Bronchial epithelial cell (primary cell): ENCODE data around the gene NELFA. TPM values are rescaled to one million over a fixed set of nuclear protein-coding genes. Genes with fewer than 3 reads are reported as not detected.
"Not testable (repeated sequence)": the region's sequence is repeated elsewhere in the genome, so short reads cannot be mapped to it uniquely, and the experiment has no call there.

Experiments
- DNase-seq: peaks from one replicate; pipeline ENCODE4 v3.0.0-alpha.2; 2010; ENCODE audit warnings: low read depth
- FAIRE-seq: peaks from 2 replicates; lab custom pipeline; 2011; peaks lifted over from hg19 to GRCh38; lab: Jason Lieb, UNC
- H3K27me3 ChIP-seq: 2 replicates; pipeline ENCODE4 v1.5.1; 2011; ENCODE audit warnings: low read length; ENCODE audit not compliant: control insufficient read depth, insufficient read depth
- H3K36me3 ChIP-seq: 2 replicates; pipeline ENCODE4 v1.5.1; 2011; ENCODE audit warnings: low read length; ENCODE audit not compliant: control insufficient read depth, insufficient read depth
- H3K4me3 ChIP-seq: 2 replicates; pipeline ENCODE4 v1.5.1; 2011; ENCODE audit warnings: mild to moderate bottlenecking, low read depth, low read length, control low read depth
- total RNA-seq: library from RNA; depleted of rRNA; stranded (reverse); fragments of >200 nt; gene quantifications from 2 replicates; pipeline ENCODE4 v1.2.1, GENCODE V29; 2014
- TF ChIP-seq, protein P1 (sequence below): IDR thresholded peaks from 2 replicates; pipeline ENCODE4 v1.5.1; 2011; ENCODE audit warnings: mild to moderate bottlenecking, moderate library complexity, low read length, control low read depth, inconsistent platforms; ENCODE audit not compliant: insufficient read depth, severe bottlenecking

Gene NELFA
- total RNA-seq, 1 donor from 2014 or later = 14.7 TPM

DNA sequence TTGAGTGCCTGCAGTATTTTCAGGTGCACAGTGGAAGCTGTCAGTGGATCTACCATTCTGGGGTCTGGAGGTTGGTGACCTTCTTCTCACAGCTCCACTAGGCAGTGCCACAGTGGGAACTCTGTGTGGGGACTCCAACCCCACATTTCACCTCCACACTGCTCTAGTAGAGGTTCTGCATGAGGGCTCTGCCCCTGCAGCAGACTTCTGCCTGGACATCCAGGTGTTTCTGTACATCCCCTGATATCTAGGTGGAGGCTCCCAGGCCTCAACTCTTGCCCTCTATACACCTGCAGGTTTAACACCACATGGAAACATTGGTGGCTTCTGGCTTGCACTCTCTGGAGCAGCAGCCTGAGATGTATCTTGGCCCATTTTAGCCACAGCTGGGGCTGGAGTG is 17.0 kb upstream of the NELFA start:
- no peak for DNase-seq
- TF ChIP-seq, protein P1, sequence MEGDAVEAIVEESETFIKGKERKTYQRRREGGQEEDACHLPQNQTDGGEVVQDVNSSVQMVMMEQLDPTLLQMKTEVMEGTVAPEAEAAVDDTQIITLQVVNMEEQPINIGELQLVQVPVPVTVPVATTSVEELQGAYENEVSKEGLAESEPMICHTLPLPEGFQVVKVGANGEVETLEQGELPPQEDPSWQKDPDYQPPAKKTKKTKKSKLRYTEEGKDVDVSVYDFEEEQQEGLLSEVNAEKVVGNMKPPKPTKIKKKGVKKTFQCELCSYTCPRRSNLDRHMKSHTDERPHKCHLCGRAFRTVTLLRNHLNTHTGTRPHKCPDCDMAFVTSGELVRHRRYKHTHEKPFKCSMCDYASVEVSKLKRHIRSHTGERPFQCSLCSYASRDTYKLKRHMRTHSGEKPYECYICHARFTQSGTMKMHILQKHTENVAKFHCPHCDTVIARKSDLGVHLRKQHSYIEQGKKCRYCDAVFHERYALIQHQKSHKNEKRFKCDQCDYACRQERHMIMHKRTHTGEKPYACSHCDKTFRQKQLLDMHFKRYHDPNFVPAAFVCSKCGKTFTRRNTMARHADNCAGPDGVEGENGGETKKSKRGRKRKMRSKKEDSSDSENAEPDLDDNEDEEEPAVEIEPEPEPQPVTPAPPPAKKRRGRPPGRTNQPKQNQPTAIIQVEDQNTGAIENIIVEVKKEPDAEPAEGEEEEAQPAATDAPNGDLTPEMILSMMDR = no peak
- Histone ChIP-seq H3K27me3 (peaks cover 5% of the 10 kb centered on the region), H3K36me3 (no peaks in the 10 kb centered on the region), H3K4me3 (no peak overlapping the region)
- peak; percentile 32 for FAIRE-seq

DNA sequence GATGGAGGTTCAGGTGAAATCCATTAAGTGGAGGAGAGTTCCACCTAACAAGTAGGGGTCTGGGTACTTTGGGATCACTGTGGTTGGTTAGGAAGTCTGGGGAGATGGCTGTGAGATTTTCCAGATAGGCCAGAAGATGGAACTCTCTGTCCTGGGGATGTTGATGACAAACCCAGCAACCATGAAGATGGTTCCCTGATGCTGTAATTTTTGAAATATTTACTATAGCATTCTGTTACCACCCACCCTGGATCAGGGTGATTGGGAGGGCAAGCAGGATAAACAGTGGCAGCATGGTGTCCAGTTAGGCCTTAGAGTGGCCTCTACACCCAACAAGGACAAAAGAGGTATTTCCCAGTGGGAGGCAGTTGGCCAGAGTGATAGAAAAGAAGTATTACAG is 15.9 kb upstream of the NELFA start:
- H3K4me3 ChIP-seq = no peak overlapping the region
- TF ChIP-seq, protein P1 = no peak
- DNase-seq = no peak
- H3K27me3 ChIP-seq = peaks cover 5% of the 10 kb centered on the region
- no peaks in the 10 kb centered on the region for H3K36me3 ChIP-seq
- FAIRE-seq = no peak

DNA sequence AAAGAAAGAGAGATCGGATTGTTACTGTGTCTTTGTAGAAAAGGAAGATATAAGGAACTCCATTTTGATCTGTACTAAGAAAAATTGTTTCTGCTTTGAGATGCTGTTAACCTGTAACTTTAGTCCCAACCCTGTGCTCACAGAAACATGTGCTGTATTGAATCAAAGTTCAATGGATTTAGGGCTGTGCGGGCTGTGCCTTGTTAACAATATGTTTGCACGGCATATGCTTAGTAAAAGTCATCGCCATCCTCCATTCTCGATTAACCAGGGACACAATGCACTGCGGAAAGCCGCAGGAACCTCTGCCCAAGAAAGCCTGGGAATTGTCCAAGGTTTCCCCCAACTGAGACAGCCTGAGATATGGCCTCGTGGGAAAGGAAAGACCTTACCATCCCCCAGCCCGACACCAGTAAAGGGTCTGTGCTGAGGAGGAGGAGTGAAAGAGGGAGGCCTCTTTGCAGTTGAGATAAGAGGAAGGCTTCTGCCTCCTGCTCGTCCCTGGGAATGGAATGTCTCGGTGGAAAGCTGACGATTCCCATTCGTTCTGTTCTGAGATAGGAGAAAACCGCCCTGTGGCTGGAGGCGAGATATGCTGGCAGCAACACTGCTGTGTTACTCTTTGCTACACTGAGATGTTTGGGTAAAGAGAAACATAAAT is 12.7 kb upstream of the NELFA start:
- not testable (repeated sequence) for H3K36me3 ChIP-seq, H3K27me3 ChIP-seq, DNase-seq, H3K4me3 ChIP-seq, FAIRE-seq

DNA sequence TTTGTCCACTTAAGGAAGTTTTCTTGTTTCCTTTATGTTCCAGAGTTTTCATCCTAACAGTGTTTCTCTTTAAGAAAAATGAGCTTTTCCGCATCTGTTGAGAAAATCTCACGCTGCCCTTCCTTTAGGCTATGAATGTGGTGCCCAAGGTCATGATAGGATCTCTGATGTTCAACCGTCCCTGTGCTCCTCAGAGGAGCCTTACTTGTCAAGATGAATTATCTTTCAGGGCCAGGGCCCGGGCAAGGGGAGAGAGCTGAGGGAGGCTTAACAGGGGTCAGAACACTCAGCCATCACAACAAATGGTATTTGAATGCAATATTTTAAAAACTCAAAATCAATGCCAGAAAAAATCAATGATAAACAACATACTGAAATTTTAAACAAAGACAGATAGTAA is 6.2 kb upstream of the NELFA start:
- FAIRE-seq (no peak), DNase-seq (no peak)
- H3K36me3 ChIP-seq = no peaks in the 10 kb centered on the region
- no peaks in the 10 kb centered on the region for H3K27me3 ChIP-seq
- TF ChIP-seq, protein P1 = no peak
- H3K4me3 ChIP-seq = no peak overlapping the region

DNA sequence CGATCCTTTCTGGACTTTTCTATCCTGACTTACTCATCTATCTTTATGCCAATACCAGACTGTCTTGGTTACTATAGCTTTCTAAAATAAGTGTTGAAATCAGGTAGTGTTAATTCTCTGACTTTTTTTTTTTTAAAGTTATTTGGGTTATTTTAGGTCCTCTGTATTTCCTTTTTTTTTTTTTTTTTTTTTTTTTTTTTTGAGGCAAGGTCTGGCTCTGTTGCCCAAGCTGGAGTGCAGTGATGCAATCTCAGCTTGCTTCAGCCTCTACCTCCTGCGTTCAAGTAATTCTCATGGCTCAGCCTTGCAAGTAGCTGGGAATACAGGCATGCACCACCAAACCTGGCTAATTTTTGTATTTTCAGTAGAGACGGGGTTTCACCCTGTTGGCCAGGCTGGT is 2.8 kb upstream of the NELFA start:
- no peak for FAIRE-seq

DNA sequence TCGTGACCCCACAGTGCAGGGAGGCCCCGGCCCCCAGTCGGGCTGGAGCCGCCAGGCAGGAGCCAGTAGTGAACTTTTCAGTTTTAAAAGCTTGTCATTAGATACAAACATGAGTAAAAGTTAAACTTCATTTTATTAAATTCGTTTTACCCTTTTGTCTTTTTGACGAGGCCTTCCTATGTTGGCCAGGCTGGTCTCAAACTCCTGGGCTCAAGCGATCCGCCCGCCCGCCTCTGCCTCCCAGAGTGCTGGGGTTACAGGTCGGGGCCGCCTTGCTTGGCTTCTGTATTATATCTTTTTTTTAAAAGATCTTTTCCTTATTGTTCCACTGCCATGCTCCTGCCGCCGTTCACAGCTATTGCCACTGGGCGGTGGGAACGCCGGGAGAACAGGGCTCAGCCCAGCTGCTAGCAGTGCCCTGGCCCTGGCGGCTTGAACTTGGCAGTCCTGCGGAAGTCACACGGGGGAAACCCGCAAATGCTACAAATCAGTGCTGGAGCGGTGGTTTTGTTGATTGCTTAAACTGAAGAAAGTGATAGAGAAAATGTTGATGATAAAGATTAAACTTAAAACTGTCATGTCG is 968 bp upstream of the NELFA start:
- no peaks in the 10 kb centered on the region for H3K36me3 ChIP-seq
- H3K4me3 ChIP-seq = peak overlapping the region; percentile 100
- peak; percentile 40 for DNase-seq
- FAIRE-seq = no peak
- H3K27me3 ChIP-seq = no peaks in the 10 kb centered on the region
- TF ChIP-seq, protein P1 = peak; percentile 31

More for the DNA sequence above, 2.8 kb upstream of the NELFA start:
- Histone ChIP-seq H3K36me3 (no peaks in the 10 kb centered on the region), H3K4me3 (no peak overlapping the region), H3K27me3 (no peaks in the 10 kb centered on the region)
- TF ChIP-seq, protein P1 = no peak
- no peak for DNase-seq
